Body of pancreas (tissue), 4 donors: ENCODE results near the gene CORO1C.

Source experiments
- CTCF ChIP-seq, 7 experiments: fragments of 450-650 bp in 4 of 7; fragments of 200-600 bp in 3 of 7; sonication (generic) in 3 of 7; IDR thresholded peaks; one replicate each; pipeline ENCODE4 v1.5.1; 2016 to 2019; ENCODE audit warnings: antibody characterized with exemption in 7 of 7
- POLR2A ChIP-seq, 3 donors: fragments of 450-650 bp; IDR thresholded peaks; one replicate each; pipeline ENCODE4 v1.6.1; 2016; ENCODE audit warnings: antibody characterized with exemption in 3 of 3, mild to moderate bottlenecking in 2 of 3

- TF ChIP-seq CTCF (IDR thresholded peaks at IDR 0.05) (no peak), POLR2A (IDR thresholded peaks at IDR 0.05) (no peak)
Observed at GRCh38 chr12:108646600-108647579, 84.4 kb downstream of the CORO1C start.
